ENCODE results near the gene APP.

The APP gene

DNA sequence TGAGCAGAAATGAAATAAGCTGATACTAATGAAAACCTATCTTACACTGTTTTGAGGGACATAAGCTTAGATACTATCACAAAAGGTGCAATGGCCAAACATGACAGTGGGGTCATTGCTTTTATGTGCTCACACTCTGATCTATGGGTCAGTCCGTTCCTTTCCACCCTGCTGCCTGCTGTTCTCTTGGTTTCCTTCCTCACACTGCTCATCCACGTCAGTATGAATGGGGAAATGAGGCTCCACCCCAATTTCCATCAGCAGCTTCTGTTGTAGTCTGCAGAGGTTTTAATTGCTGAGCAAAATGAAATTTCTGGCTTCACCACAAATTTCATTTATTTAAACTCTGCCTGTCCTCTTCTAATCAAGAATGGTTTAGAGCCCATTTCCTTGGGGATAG is 280.6 kb downstream of the APP start:
- no peak for FAIRE-seq
- DNase-seq (ENCODE audit: insufficient read length, low spot score) = no peak
- TF ChIP-seq POLR2AphosphoS5 (IDR thresholded peaks at IDR 0.05; ENCODE audit: low read depth, low read length) = no peak
- TF ChIP-seq POLR2A (IDR thresholded peaks at IDR 0.05; ENCODE audit: low read depth, low read length) = no peak
- no peak for TF ChIP-seq SPI1 (IDR thresholded peaks at IDR 0.05; ENCODE audit: low read depth, low read length)
- no peak for TF ChIP-seq PAX5 (IDR thresholded peaks at IDR 0.05; ENCODE audit: insufficient read depth, low read length, severe bottlenecking)
- TF ChIP-seq TAF1 (IDR thresholded peaks at IDR 0.05; ENCODE audit: low read depth, low read length) = no peak
- no peak for TF ChIP-seq POU2F2 (IDR thresholded peaks at IDR 0.05; ENCODE audit: low read depth, low read length)

DNA sequence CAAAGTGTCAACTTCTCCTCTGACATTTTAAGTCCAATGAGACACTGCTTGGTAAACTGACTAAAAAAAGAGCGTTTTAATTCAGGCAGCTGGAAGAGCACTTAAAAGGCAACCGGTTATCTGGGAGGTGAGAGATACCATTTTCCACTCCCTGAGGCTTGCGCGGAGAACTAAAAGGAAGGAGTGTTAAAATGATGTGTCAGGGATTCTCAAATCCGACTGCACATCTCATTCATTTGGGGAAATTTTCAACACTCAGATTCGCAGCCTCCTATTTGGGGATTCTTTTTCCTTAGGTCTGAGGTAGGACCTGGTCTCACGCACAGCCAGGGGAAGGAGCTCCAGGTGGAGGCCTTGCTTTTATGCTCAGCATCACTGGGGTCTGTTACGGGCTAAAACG is 281.9 kb downstream of the APP start:
- no peak for FAIRE-seq
- TF ChIP-seq TAF1 (IDR thresholded peaks at IDR 0.05; ENCODE audit: low read depth, low read length) (no peak), POU2F2 (IDR thresholded peaks at IDR 0.05; ENCODE audit: low read depth, low read length) (no peak), POLR2A (IDR thresholded peaks at IDR 0.05; ENCODE audit: low read depth, low read length) (no peak), SPI1 (IDR thresholded peaks at IDR 0.05; ENCODE audit: low read depth, low read length) (no peak), POLR2AphosphoS5 (IDR thresholded peaks at IDR 0.05; ENCODE audit: low read depth, low read length) (no peak), PAX5 (IDR thresholded peaks at IDR 0.05; ENCODE audit: insufficient read depth, low read length, severe bottlenecking) (no peak)
- no peak for DNase-seq (ENCODE audit: insufficient read length, low spot score)

DNA sequence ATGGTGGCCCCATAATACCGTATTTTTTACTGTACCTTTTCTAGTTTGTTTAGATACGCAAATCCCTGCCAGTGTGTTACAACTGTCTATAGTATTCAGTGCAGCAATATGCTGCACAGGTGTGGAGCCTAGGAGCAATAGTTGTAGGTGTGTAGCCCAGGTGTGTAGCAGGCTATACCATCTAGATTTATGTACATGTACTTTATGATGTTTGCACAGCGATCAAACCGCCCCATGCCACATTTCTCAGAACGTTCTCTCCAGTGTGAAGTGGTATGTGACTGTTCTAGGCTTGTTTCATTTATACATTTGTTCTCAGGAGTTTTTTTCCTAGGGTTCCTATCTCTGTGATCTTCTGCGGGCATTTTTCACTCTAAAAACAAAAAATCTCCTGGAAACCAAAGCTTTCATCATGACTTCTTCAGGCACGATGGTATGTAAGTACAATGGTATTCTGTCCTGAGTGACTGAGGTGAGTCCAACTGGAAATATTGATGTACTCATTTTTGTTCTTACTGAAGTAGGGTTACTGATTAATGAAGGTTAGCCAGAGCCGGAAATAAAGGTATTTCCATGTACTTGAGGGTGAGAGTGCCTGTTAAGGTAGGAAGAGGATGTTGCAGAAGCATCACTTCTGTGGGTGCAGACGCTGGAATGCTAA is 282.8 kb downstream of the APP start:
- FAIRE-seq (no peak), DNase-seq (ENCODE audit: insufficient read length, low spot score) (no peak)
- TF ChIP-seq POU2F2 (IDR thresholded peaks at IDR 0.05; ENCODE audit: low read depth, low read length) (no peak), POLR2AphosphoS5 (IDR thresholded peaks at IDR 0.05; ENCODE audit: low read depth, low read length) (no peak), PAX5 (IDR thresholded peaks at IDR 0.05; ENCODE audit: insufficient read depth, low read length, severe bottlenecking) (no peak)

DNA sequence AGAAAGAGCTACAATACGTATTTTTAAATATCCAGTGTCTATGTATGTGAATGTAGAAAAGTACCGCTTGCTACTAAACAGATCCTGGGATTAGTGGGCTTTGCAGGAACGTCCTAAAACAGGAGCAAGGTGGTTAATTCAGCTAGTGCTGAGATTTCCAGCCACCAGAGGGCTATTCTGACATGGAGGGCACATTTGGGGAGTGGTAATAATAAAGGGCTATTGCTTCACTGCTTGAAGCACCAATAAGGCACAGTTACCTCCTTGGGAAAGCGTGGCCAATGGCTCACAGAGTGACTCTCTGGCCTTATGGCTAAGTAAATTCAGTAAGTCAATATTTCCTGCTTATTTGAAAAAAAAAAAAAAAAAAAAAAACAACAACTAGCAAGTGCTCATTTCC is 283.4 kb downstream of the APP start:
- TF ChIP-seq POU2F2 (IDR thresholded peaks at IDR 0.05; ENCODE audit: low read depth, low read length) = no peak
- no peak for TF ChIP-seq PAX5 (IDR thresholded peaks at IDR 0.05; ENCODE audit: insufficient read depth, low read length, severe bottlenecking)
- no peak for TF ChIP-seq POLR2AphosphoS5 (IDR thresholded peaks at IDR 0.05; ENCODE audit: low read depth, low read length)
- no peak for TF ChIP-seq SPI1 (IDR thresholded peaks at IDR 0.05; ENCODE audit: low read depth, low read length)
- no peak for TF ChIP-seq TAF1 (IDR thresholded peaks at IDR 0.05; ENCODE audit: low read depth, low read length)
- TF ChIP-seq POLR2A (IDR thresholded peaks at IDR 0.05; ENCODE audit: low read depth, low read length) = no peak
- no peak for DNase-seq (ENCODE audit: insufficient read length, low spot score)
- no peak for FAIRE-seq

DNA sequence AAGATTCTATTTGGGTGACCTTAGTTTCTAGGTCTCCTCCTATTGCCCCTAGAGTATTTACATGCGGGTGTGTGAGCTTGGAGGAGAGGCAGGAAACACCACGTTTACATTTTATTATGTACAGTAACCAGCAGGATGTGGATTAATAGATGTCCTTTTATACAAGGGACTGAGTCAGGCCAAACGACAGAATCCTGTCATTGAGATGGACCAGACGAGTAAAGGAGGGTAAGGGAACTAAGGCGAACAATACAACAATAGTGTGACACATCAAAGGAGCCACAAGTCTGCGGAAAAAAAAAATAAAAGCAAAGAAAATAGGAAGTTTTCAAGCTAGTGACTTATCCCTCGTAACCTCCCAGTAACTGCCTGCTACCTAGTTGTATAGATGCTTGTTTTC is 284.7 kb downstream of the APP start:
- DNase-seq (ENCODE audit: insufficient read length, low spot score) (no peak), FAIRE-seq (no peak)
- no peak for TF ChIP-seq POLR2A (IDR thresholded peaks at IDR 0.05; ENCODE audit: low read depth, low read length)
- no peak for TF ChIP-seq POLR2AphosphoS5 (IDR thresholded peaks at IDR 0.05; ENCODE audit: low read depth, low read length)
- TF ChIP-seq POU2F2 (IDR thresholded peaks at IDR 0.05; ENCODE audit: low read depth, low read length) = no peak
- no peak for TF ChIP-seq TAF1 (IDR thresholded peaks at IDR 0.05; ENCODE audit: low read depth, low read length)
- no peak for TF ChIP-seq SPI1 (IDR thresholded peaks at IDR 0.05; ENCODE audit: low read depth, low read length)
- TF ChIP-seq PAX5 (IDR thresholded peaks at IDR 0.05; ENCODE audit: insufficient read depth, low read length, severe bottlenecking) = no peak

DNA sequence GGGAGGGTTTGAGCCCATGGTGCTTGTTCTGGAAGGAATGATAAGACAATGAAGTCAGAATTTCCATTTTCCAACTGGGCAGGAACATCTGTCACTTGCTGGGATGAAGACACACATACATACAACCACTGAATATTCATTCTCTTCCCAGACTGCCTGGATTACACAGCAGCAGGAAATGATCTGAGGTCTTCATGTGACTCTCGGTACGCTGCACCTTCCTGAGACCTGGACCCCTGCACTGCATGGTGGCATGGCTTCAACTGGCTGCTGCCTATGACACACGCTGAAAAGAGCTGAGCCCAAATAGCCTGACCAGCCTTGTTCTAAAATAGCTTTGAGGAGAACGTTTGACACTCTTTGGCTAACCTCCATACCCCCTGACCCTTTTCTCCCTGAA is 285.2 kb downstream of the APP start:
- FAIRE-seq (no peak), DNase-seq (ENCODE audit: insufficient read length, low spot score) (no peak)
- no peak for TF ChIP-seq POU2F2 (IDR thresholded peaks at IDR 0.05; ENCODE audit: low read depth, low read length)
- TF ChIP-seq POLR2AphosphoS5 (IDR thresholded peaks at IDR 0.05; ENCODE audit: low read depth, low read length) = no peak
- no peak for TF ChIP-seq PAX5 (IDR thresholded peaks at IDR 0.05; ENCODE audit: insufficient read depth, low read length, severe bottlenecking)
- no peak for TF ChIP-seq POLR2A (IDR thresholded peaks at IDR 0.05; ENCODE audit: low read depth, low read length)
- TF ChIP-seq TAF1 (IDR thresholded peaks at IDR 0.05; ENCODE audit: low read depth, low read length) = no peak

DNA sequence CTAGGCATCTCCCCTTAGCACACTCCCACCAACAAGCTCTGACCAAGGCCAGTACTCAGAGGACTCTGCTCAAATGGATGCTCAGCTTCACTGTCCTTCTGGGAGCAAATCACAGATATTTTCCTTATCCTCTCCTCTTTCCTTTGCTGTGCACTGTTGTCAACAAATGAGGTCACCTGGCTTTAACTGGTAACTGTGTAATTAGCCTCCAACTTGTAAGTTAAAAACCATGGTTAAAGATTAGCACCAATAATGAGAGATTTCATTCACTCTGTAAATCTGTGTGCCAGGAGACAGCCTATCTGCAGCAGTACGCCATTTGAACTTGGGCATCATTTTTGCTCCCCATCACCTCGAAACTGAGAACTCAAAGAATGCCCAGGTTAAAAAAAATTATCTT is 286.3 kb downstream of the APP start:
- no peak for FAIRE-seq
- DNase-seq (ENCODE audit: insufficient read length, low spot score) = no peak
- TF ChIP-seq PAX5 (IDR thresholded peaks at IDR 0.05; ENCODE audit: insufficient read depth, low read length, severe bottlenecking) (no peak), TAF1 (IDR thresholded peaks at IDR 0.05; ENCODE audit: low read depth, low read length) (no peak)

DNA sequence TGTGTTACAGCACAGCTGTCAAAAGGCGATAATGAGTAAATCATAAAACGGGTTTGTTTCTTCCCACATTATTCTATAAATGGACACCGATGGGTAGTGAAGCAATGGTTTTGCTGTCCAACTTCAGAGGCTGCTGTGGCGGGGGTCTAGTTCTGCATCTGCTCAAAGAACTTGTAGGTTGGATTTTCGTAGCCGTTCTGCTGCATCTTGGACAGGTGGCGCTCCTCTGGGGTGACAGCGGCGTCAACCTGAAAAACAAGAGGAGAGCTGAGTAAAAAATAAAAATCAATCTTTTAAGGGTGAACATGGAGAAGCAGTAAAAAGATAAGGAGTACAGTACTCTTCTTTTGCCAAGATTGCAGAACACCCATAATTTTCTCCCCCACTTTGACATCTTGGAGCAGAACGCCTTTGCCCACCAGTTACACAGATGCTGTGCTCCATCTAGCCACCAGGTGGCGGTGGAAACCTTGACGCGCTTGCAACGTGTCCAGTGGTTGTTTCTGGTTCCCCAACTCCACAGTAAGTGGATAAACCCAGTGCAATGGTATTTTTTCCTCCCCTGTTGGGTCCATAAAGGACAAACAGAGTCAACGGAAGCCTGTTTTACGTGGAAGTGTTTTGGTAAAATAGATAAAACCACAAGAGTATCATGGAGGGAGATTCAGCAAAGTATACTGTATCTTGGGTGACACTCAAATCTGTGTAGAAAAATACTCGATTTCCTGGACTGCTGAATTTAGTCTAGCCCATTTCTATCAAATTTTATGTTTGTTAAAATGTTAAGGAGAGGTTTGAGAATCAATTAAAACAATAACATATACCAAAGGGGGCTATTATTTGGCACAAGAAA is 288.8 kb downstream of the APP start:
- peak; percentile 93 for FAIRE-seq
- no peak for TF ChIP-seq POU2F2 (IDR thresholded peaks at IDR 0.05; ENCODE audit: low read depth, low read length)
- no peak for TF ChIP-seq TAF1 (IDR thresholded peaks at IDR 0.05; ENCODE audit: low read depth, low read length)
- TF ChIP-seq PAX5 (IDR thresholded peaks at IDR 0.05; ENCODE audit: insufficient read depth, low read length, severe bottlenecking) = no peak
- no peak for TF ChIP-seq POLR2A (IDR thresholded peaks at IDR 0.05; ENCODE audit: low read depth, low read length)
- peak; percentile 44 for DNase-seq (ENCODE audit: insufficient read length, low spot score)

DNA sequence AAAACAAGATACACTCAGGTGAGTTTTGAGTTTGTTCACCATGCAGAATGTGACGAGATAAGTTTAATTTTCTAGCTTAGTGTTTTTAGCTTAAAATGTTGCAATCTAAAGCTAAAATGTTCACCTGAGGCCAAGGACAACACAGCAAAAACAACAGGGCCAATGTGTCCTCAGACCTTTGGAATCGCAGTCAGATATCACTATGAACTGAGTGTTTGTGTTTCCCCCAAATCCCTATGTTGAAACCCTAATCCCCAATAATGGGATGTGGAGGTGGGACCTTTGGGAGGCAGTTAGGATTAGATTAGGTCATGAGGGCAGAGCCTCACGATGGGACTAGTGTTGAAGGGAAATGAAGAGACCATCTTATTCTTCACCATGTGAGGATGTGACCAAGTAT is 291.4 kb downstream of the APP start:
- no peak for TF ChIP-seq SPI1 (IDR thresholded peaks at IDR 0.05; ENCODE audit: low read depth, low read length)
- no peak for TF ChIP-seq TAF1 (IDR thresholded peaks at IDR 0.05; ENCODE audit: low read depth, low read length)
- TF ChIP-seq POLR2AphosphoS5 (IDR thresholded peaks at IDR 0.05; ENCODE audit: low read depth, low read length) = no peak
- no peak for TF ChIP-seq POU2F2 (IDR thresholded peaks at IDR 0.05; ENCODE audit: low read depth, low read length)
- no peak for TF ChIP-seq PAX5 (IDR thresholded peaks at IDR 0.05; ENCODE audit: insufficient read depth, low read length, severe bottlenecking)
- TF ChIP-seq POLR2A (IDR thresholded peaks at IDR 0.05; ENCODE audit: low read depth, low read length) = no peak
- no peak for FAIRE-seq
- no peak for DNase-seq (ENCODE audit: insufficient read length, low spot score)

DNA sequence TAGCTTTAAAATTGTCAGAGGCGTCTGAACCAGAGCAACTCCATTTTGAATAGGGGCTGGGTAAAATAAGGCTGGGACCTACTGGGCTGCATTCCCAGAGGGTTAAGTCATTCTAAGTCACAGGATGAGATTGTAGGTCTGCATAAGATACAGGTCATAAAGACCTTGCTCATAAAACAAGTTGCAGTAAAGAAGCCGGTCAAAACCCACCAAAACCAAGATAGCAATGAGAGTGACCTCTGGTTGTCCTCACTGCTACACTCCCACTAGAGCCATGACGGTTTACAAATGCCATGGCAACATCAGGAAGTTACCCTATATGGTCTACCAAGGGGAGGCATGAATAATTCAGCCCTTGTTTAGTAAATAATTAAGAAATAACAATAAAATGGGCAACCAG is 292.2 kb downstream of the APP start:
- DNase-seq (ENCODE audit: insufficient read length, low spot score) (no peak), FAIRE-seq (no peak)
- TF ChIP-seq POLR2A (IDR thresholded peaks at IDR 0.05; ENCODE audit: low read depth, low read length) = no peak
- TF ChIP-seq TAF1 (IDR thresholded peaks at IDR 0.05; ENCODE audit: low read depth, low read length) = no peak
- TF ChIP-seq POLR2AphosphoS5 (IDR thresholded peaks at IDR 0.05; ENCODE audit: low read depth, low read length) = no peak
- TF ChIP-seq POU2F2 (IDR thresholded peaks at IDR 0.05; ENCODE audit: low read depth, low read length) = no peak
- no peak for TF ChIP-seq SPI1 (IDR thresholded peaks at IDR 0.05; ENCODE audit: low read depth, low read length)
- no peak for TF ChIP-seq PAX5 (IDR thresholded peaks at IDR 0.05; ENCODE audit: insufficient read depth, low read length, severe bottlenecking)

All from GM12891 (cell line).